NOMO-1 (cell line): ENCODE results near the gene ADSS2.
"Not testable (repeated sequence)": the region's sequence is repeated elsewhere in the genome, so short reads cannot be mapped to it uniquely, and the experiment has no call there.

Source experiments
- DNase-seq, 2 experiments: peaks; one replicate each; lab custom pipeline; 2025; ENCODE audit not compliant: unreplicated experiment in 2 of 2; lab: John Stamatoyannopoulos, UW

ADSS2 gene

DNA sequence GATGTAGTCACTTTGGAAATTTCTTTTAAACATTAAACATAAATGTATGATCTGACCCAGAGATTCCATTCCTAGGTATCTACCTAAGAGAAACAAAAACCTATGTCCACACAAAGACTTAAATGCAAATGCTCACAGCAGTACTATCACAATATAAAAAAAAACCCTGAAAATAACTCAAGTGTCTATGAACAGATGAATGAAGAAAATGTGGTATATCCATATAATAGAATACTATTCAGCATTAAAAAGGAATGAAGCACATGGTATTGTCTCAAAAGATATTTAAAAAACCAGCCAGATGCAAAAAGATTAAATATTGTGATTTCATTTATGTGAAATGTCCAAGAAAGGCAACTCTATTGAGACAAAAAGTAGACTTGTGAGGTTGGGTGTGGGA, 48.3 kb downstream of the ADSS2 start:
- DNase-seq, result no peak

- DNase-seq, result no peak
Measured at GRCh38 chr1:244400974-244401373, 50.7 kb downstream of the ADSS2 start.

DNA sequence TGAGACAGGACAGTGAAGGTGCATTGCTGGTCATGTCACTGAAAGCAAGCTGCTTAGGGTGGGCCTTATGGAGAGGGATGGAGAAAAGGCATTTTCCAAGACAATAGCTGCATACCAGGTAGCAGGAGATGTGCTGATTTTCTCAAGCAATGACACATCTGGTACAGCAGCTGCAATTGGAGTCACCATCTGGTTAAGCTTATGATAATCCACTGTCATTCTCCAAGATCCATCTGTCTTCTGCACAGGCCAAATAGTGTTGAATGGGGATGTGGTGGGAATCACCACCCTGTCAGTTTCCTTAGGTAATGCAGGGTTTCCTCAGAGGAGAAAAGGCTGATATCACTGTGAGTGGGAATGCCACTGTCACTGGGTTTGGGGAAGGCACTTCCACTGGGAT, 54.6 kb downstream of the ADSS2 start:
- no peak for DNase-seq

DNA sequence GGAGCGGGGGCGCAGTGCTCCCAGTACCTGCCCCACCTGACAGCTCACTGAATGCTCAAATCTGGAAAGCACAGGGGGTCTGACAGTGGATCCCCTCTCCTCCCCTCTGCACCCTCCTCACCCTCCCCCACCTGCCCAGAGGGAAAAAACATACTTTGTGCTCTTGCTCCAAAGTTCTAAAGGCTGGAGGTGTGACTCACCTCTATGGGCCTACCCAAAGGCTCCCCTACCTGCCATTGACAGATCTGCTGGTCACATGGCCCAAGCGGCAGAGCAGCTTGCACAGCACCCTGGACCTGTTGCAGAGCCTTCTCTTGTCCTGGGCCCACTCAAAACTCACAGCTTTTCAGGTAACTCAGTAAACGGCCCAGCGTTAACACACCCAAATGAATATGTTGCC, 55.7 kb downstream of the ADSS2 start:
- DNase-seq, result no peak

DNA sequence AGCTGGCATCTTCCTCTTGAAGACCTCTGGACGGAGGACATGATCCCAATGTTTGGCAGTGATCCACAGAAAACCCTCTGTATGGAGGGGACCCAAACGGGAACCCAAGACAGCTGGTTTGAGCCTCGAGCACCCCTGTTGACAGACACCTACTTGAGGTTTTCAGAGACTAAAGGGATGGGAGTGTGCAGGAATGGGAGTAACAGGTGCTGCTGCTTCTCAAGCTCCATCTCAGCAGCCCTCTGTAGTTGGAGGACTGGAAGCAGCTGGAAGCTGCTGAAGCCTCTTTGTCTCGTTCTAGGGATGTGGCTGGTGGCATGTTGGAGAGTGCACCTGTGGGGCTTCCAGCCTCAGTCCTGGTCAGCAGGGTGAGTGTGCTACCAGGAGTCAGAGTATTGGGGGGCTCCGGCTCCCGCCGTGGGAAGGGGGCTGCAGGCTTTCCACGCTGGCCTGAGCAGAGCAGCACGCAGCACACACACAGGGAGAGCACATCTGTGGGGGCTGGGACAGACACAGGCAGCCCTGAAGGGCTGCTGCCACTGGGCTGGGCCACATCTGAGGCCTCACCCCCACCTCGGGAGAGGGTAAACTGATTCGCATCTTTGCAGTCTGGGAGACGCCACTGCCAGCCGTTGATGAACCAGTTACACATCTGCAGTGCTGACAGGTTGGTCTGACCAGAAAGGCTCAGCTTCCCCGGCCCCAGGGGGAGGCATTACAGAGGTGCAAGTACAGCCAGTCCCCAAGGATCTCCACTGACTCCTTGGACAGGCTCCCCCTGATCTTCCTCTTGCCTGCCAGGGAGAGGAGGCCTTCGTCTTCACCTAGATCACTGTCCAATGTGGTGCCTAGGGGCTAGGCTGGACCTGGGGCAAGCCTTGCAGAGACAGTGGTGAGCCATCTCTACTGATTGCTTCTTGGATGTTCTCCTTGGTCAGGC, 56.6 kb downstream of the ADSS2 start:
- DNase-seq, result no peak

GRCh38 chr1:244394346-244394745, 57.4 kb downstream of the ADSS2 start:
- no peak for DNase-seq

DNA sequence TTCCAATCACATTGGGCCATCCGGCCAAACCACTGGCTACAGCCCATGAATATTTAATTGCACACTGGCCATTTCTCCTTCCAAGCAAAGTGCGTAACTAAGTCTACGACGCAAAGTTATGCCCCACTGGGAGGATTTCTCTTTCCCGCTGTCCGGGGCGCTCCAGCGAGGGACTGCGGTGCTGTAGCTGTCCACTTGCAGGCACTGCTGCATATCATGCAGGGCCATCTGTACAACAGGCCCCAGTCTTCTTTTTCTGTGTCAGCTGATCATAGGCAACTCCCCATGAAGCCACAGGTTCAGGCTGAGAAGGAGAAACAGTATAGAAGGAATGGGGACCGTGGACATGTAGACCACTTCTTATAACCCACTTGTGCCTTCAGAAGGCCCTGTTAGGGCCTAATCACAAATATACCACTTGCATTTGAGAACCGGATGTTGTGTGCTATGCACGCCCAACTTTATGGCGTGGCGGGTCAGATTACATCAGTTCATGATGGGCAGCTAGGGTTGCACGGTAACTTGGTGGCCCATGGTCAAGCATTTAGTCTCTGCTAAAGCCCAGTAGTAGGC, 58.0 kb downstream of the ADSS2 start:
- no peak for DNase-seq

DNA sequence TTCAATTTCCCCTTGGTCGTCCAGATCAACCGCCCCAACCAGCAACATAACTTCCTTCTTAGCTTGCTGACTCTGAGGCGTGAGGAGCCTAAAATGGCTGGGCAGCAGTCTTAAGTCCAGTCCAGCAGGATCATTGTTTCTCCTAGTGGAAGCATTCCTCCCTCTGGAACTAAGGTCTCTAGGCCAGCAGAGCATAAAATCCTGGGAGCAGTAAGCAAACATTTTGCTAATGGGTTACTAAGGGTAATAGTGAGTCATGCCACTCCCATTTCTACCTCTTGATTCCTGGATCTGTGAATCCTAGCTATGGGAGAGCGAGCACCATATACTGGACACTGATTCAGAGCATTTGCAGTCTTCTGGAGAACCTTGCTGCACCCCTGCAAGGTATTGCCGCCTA, 59.9 kb downstream of the ADSS2 start:
- DNase-seq, result no peak

- DNase-seq, result no peak
Measured at GRCh38 chr1:244388961-244389360, 62.7 kb downstream of the ADSS2 start.

GRCh38 chr1:244387415-244387814, 64.3 kb downstream of the ADSS2 start:
- DNase-seq, result no peak

- DNase-seq, result no peak
Measured at GRCh38 chr1:244386595-244386994, 65.1 kb downstream of the ADSS2 start.

GRCh38 chr1:244384066-244384465, 67.6 kb downstream of the ADSS2 start:
- DNase-seq, result no peak

GRCh38 chr1:244383278-244383884, 68.3 kb downstream of the ADSS2 start:
- DNase-seq, result no peak

GRCh38 chr1:244381878-244382565, 69.7 kb downstream of the ADSS2 start:
- no peak for DNase-seq

DNA sequence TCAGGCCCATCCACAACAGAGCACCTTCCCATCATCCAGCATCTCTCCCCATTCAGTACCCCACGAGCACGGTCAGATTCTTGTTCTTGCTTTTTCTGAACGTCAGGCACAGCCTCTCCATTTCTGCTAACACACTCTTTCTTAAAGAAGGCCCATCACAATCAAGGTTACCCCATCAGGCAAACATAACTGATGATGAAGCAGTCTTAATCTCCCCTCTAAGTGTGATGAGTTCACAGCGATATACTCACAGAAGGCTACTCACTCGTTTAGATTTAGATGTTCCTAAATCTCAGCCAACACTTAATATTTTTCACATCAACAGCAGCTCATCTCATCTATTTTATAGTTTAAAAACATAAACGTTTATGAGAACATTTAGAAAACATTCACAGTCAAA, 75.6 kb downstream of the ADSS2 start:
- DNase-seq, result no peak

GRCh38 chr1:244375051-244375450, 76.7 kb downstream of the ADSS2 start:
- DNase-seq, result no peak

- DNase-seq, result not testable (repeated sequence)
Measured at GRCh38 chr1:244374484-244374883, 77.2 kb downstream of the ADSS2 start.

- peak; percentile 67 to 75 for DNase-seq
Measured at GRCh38 chr1:244371242-244372141, 80.2 kb downstream of the ADSS2 start.

DNA sequence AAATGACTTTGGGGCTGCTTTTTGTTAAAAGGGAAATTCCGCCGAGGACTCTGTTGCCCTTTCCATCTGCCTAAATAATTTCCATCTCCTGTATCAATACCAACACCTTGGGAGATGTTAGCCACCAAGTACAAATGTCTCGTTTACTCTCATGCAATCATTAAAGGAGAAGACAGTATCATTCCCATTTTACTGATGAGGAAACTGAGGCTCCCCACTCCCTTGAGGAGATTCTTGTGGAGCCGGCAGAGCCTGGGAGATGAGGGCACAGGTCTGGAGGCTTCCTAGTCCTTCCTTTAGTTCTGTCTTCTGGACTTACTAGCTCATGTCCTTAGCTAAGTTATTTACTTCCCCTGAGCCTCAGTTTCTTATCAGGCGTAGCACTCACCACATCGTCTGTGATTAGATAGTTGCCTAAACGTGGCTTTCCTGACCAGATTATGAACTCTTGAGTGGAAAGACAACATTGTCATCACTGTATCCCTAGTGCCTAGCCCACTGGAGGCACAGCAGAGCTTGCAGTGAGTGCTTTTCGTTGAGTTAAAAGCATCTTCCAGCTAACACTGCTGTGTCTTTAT, 81.6 kb downstream of the ADSS2 start:
- DNase-seq, result no peak
